Thyroid gland (tissue), 4 donors: ENCODE measurements around the gene LTA4H. TPM values are rescaled to one million over a fixed set of nuclear protein-coding genes. Genes with fewer than 3 reads are reported as not detected.

Source experiments
- DNase-seq, 2 donors: peaks; one replicate each; pipeline ENCODE4 v3.0.0-alpha.2; 2019
- H3K27ac ChIP-seq, 3 donors: fragments of 200-600 bp; sonication (generic); 1 replicate in 2 of 3; 2 replicates in 1 of 3; pipeline ENCODE4 v1.5.1; 2016 to 2019; ENCODE audit warnings: mild to moderate bottlenecking in 1 of 3, moderate library complexity in 1 of 3
- H3K27me3 ChIP-seq: fragments of 200-600 bp; sonication (generic); one replicate; pipeline ENCODE4 v1.5.1; 2019
- H3K36me3 ChIP-seq, 2 donors: fragments of 200-600 bp; sonication (generic); one replicate each; pipeline ENCODE4 v1.5.1; 2016 to 2019
- H3K4me1 ChIP-seq, 2 donors: fragments of 200-600 bp; sonication (generic); one replicate each; pipeline ENCODE4 v1.5.1; 2017 to 2019
- H3K4me3 ChIP-seq, 3 donors: fragments of 200-600 bp; sonication (generic); replicated peaks in 1 of 3; 1 replicate in 2 of 3; 2 replicates in 1 of 3; pipeline ENCODE4 v1.5.1; 2016; ENCODE audit warnings: mild to moderate bottlenecking in 1 of 3
- H3K9me3 ChIP-seq: fragments of 200-600 bp; sonication (generic); one replicate; pipeline ENCODE4 v1.5.1; 2017
- POLR2A ChIP-seq, 2 donors: fragments of 450-650 bp; IDR thresholded peaks; one replicate each; pipeline ENCODE4 v1.6.1; 2017; ENCODE audit warnings: antibody characterized with exemption in 2 of 2, mild to moderate bottlenecking in 2 of 2, moderate library complexity in 1 of 2
- WGBS, 2 donors: methylation state at CpG; one replicate each; pipeline ENCODE4 v1.1.5; 2017; 5-methylcytosine and 5-hydroxymethylcytosine counted together
- intact Hi-C: fragments of 100-400 bp; cut with DNase I; formaldehyde crosslinking; loops from one replicate; pipeline ENCODE4 v1.15.1; 2023
- total RNA-seq, 4 donors: library from RNA; depleted of rRNA; stranded (reverse); fragments of >200 nt; gene quantifications; one replicate each; pipeline ENCODE4 v1.2.3, GENCODE V29; 2016
- TF ChIP-seq, protein P1 (sequence below), 6 experiments: fragments of 200-600 bp in 3 of 6; fragments of 450-650 bp in 3 of 6; sonication (generic) in 3 of 6; IDR thresholded peaks; one replicate each; pipeline ENCODE4 v1.5.1; 2016 to 2019; ENCODE audit warnings: antibody characterized with exemption in 6 of 6, mild to moderate bottlenecking in 2 of 6, inconsistent platforms in 1 of 6, moderate library complexity in 1 of 6

The LTA4H gene
- total RNA-seq, 4 donors from 2014 or later: 70.1 to 102 (median 75.0) TPM

DNA sequence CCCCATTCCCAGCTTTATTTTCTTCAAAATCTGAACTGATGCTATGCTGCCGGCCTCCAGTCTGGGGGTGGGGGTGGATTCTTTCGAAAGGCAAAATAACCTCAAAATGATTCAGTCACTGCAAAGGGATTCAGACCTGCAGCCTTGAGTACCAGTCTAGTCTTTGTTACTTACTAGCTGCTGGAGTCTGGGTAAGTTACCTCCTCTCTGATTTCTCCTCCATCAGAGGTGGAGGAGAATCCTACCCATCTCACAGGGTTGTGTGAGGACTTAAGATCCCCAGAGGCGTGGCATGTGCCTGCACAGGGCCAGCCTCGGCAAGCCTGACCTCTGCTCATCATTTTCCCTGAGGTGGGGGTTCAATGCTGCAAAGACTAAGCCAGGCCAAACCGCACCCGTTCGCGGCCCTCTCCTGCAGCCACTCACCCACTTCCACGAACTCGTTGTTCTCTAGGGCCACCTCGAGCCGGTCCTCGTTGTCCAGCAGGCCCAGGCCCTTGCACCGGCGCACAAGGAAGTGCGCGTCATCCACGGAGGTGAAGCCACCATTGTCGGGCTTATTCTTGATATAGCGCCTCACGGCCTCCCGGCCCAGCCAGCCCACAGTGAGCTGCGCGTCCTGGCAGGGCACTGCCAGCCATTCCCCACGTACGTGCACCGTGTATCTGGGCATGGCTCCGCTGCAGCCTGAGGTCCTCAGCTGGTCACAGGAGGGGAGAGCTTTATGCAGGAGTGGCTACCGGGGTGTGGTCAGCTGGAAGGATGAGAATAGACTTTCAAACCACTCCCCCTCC lies 40.0 kb downstream of the LTA4H start:
- Histone ChIP-seq H3K4me3 (no peak overlapping the region), H3K36me3 (peaks cover 0 to 4% of the 10 kb centered on the region in 2 donors), H3K4me1 (no peaks in the 10 kb centered on the region), H3K27ac (no peak overlapping the region), H3K9me3 (no peaks in the 10 kb centered on the region), H3K27me3 (no peaks in the 10 kb centered on the region)
- intact Hi-C loops: loop anchor here (10.0 kb wide), 1 partner anchor 81 kb away; no protein-coding TSS in a partner anchor
- no peak for DNase-seq
- 92 to 93% methylated on average over 23 to 29 of the region's 29 CpGs for WGBS, 2 donors
- no peak for TF ChIP-seq POLR2A (IDR thresholded peaks at IDR 0.05)
- TF ChIP-seq, protein P1, sequence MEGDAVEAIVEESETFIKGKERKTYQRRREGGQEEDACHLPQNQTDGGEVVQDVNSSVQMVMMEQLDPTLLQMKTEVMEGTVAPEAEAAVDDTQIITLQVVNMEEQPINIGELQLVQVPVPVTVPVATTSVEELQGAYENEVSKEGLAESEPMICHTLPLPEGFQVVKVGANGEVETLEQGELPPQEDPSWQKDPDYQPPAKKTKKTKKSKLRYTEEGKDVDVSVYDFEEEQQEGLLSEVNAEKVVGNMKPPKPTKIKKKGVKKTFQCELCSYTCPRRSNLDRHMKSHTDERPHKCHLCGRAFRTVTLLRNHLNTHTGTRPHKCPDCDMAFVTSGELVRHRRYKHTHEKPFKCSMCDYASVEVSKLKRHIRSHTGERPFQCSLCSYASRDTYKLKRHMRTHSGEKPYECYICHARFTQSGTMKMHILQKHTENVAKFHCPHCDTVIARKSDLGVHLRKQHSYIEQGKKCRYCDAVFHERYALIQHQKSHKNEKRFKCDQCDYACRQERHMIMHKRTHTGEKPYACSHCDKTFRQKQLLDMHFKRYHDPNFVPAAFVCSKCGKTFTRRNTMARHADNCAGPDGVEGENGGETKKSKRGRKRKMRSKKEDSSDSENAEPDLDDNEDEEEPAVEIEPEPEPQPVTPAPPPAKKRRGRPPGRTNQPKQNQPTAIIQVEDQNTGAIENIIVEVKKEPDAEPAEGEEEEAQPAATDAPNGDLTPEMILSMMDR (IDR thresholded peaks at IDR 0.05): no peak

DNA sequence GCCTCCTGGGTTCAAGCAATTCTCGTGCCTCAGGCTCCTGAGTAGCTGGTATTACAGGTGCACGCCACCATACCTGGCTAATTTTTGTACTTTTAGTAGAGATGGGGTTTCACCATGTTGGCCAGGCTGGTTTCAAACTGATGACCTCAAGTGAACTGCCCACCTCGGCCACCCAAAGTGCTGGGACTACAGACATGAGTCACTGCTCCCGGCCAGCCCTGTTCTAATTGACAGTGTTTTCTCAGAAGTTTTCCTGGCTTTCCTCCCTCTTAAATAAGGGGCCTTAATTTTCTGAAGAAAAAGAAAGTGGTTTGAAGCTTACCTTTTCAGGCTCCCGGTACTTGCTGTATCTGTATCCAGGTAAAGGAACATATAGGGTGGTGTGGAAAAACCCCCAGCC lies 40.9 kb downstream of the LTA4H start:
- Histone ChIP-seq H3K4me3 (no peak overlapping the region), H3K36me3 (no peaks in the 10 kb centered on the region), H3K9me3 (no peaks in the 10 kb centered on the region), H3K27me3 (no peaks in the 10 kb centered on the region), H3K4me1 (no peaks in the 10 kb centered on the region), H3K27ac (no peak overlapping the region)
- WGBS, 2 donors: 88 to 90% methylated on average over 5 of the region's 5 CpGs
- no peak for DNase-seq
- no peak for TF ChIP-seq POLR2A (IDR thresholded peaks at IDR 0.05)
- TF ChIP-seq, protein P1 (IDR thresholded peaks at IDR 0.05): no peak
- intact Hi-C loops: loop anchor here (10.0 kb wide), 1 partner anchor 80 kb away; no protein-coding TSS in a partner anchor

DNA sequence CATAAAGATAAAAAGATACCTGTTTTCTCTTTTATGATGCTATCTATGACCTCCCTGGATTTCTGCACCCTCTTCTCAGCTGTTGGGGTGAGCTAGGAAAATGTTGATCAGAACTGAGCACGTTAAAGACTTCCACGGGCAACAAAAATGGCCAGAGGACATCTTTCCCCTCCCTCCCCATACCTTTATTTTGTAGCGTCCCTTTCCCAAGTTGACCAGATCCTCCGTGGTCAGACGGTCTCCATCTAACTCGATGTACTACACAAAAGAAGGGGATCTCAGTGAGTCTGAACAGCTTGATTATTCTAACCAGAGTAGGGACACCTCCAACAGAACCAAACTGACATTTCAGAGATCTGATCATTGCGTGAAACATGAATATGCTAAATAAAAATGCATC lies 41.5 kb downstream of the LTA4H start:
- no peak for DNase-seq
- no peaks in the 10 kb centered on the region for H3K27me3 ChIP-seq
- no peak overlapping the region for H3K4me3 ChIP-seq
- no peaks in the 10 kb centered on the region for H3K9me3 ChIP-seq
- H3K27ac ChIP-seq: no peak overlapping the region
- intact Hi-C loops: loop anchor here (10.0 kb wide), 1 partner anchor 79 kb away; no protein-coding TSS in a partner anchor
- WGBS, 2 donors: 90 to 94% methylated on average over 7 of the region's 7 CpGs
- TF ChIP-seq, protein P1 (IDR thresholded peaks at IDR 0.05): no peak
- no peak for TF ChIP-seq POLR2A (IDR thresholded peaks at IDR 0.05)
- no peaks in the 10 kb centered on the region for H3K36me3 ChIP-seq
- no peaks in the 10 kb centered on the region for H3K4me1 ChIP-seq

DNA sequence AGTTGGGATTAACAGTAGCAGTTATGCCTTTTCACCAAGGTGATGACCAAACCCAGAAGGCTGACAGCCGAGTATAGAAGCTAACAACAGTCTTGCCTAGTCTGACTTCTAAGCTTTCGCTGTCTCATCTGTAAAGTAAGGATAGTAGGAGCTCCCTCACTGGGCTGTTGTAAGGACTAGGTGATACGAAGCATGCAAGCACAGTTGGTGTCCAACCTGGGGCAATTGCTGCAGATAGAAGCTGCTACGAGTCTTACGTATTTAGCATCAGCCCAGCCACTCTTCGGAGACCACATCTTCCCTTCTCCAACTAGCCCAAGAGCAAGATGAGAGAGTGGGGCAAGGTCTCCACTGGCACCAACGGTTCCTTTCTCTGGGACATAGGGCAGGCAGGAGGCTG lies 45.3 kb downstream of the LTA4H start:
- Histone ChIP-seq H3K27ac (no peak overlapping the region), H3K9me3 (no peaks in the 10 kb centered on the region), H3K4me1 (no peaks in the 10 kb centered on the region), H3K4me3 (no peak overlapping the region), H3K36me3 (no peaks in the 10 kb centered on the region), H3K27me3 (no peaks in the 10 kb centered on the region)
- WGBS, 2 donors: 76 to 84% methylated on average over 7 of the region's 7 CpGs
- TF ChIP-seq POLR2A (IDR thresholded peaks at IDR 0.05): no peak
- TF ChIP-seq, protein P1 (IDR thresholded peaks at IDR 0.05): no peak
- intact Hi-C loops: loop anchor here (10.0 kb wide), 1 partner anchor 75 kb away; no protein-coding TSS in a partner anchor
- no peak for DNase-seq

DNA sequence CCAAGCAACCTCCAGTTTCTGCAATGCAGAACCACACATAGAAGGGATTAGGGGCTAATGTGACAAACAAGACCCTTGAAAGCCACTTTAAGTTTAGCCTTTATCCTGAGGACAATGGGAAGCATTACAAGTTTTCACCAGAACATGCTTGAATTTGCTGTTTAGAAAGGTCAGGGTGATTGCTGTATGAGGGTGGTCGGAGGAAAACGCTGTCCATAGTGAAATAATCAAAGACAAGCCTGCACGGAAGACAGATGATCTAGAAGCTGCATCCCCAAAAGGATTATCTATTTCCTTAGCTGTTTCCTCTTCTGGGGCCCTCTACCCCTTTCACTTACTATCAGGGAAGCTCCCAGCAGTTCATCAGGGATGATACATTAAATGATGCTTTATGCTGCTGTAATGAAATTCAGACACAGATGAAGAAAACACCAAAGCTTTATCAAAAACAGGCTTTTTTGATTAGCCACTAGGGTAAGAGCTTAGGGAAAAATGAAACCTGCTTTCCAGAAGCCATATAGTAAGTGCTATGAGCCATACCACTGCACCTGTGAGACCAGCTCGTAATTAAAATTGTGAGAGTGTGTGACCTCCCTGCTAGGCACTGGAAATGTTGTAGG lies 45.8 kb downstream of the LTA4H start:
- Histone ChIP-seq H3K36me3 (no peaks in the 10 kb centered on the region), H3K4me1 (no peaks in the 10 kb centered on the region), H3K9me3 (no peaks in the 10 kb centered on the region), H3K27ac (no peak overlapping the region), H3K27me3 (no peaks in the 10 kb centered on the region), H3K4me3 (no peak overlapping the region)
- TF ChIP-seq POLR2A (IDR thresholded peaks at IDR 0.05): no peak
- TF ChIP-seq, protein P1 (IDR thresholded peaks at IDR 0.05): no peak
- no peak for DNase-seq
- 56 to 59% methylated on average over 4 of the region's 4 CpGs for WGBS, 2 donors
- intact Hi-C loops: loop anchor here (10.0 kb wide), 1 partner anchor 75 kb away; no protein-coding TSS in a partner anchor
